D721Med (cell line): Measurements from ENCODE around the gene IER2.

Experiments used
- DNase-seq: peaks from one replicate; pipeline ENCODE4 v3.0.0; 2011; ENCODE audit warnings: low spot score; ENCODE audit not compliant: insufficient read length
- FAIRE-seq: peaks from 2 replicates; lab custom pipeline; 2011; peaks lifted over from hg19 to GRCh38; lab: Jason Lieb, UNC
- CTCF ChIP-seq: IDR thresholded peaks from 2 replicates; pipeline ENCODE4 v1.5.1; 2012; ENCODE audit warnings: mild to moderate bottlenecking, control low read depth; ENCODE audit not compliant: insufficient read depth; ENCODE audit errors: missing control alignments

IER2 gene

GRCh38 chr19:13134626-13135025 is 15.6 kb upstream of the IER2 start:
- no peak for TF ChIP-seq CTCF
- FAIRE-seq = no peak
- DNase-seq = no peak

GRCh38 chr19:13135068-13136062 is 14.8 kb upstream of the IER2 start:
- FAIRE-seq (no peak), DNase-seq (no peak)
- no peak for TF ChIP-seq CTCF

GRCh38 chr19:13137290-13137794 is 12.9 kb upstream of the IER2 start:
- DNase-seq (no peak), FAIRE-seq (no peak)
- TF ChIP-seq CTCF = no peak

- DNase-seq = no peak
- no peak for FAIRE-seq
- TF ChIP-seq CTCF = no peak
Observed at GRCh38 chr19:13138171-13138915, 11.9 kb upstream of the IER2 start.

- FAIRE-seq (no peak), DNase-seq (no peak)
- no peak for TF ChIP-seq CTCF
Observed at GRCh38 chr19:13138916-13139198, 11.4 kb upstream of the IER2 start.

- FAIRE-seq (no peak), DNase-seq (no peak)
- no peak for TF ChIP-seq CTCF
Observed at GRCh38 chr19:13139633-13140311, 10.4 kb upstream of the IER2 start.
